MM.1S (cell line): Measurements from ENCODE around the gene DNAJC3.
"Not testable (repeated sequence)": the region's sequence is repeated elsewhere in the genome, so short reads cannot be mapped to it uniquely, and the experiment has no call there.

Source experiments
- DNase-seq: peaks from one replicate; pipeline ENCODE4 v3.0.0-alpha.2; 2015
- H2AFZ ChIP-seq: fragments of 300-600 bp; sonication (generic); 2 replicates; pipeline ENCODE4 v1.6.0; 2016; ENCODE audit warnings: antibody characterized with exemption, low read length
- H3F3A ChIP-seq: fragments of 300-600 bp; sonication (generic); 2 replicates; pipeline ENCODE4 v1.6.1; 2016; ENCODE audit warnings: mild to moderate bottlenecking, antibody characterized with exemption, low read length, moderate library complexity, mixed read lengths; ENCODE audit not compliant: insufficient read depth
- H3K27ac ChIP-seq: fragments of 300-600 bp; sonication (generic); 2 replicates; pipeline ENCODE4 v1.5.1; 2016; ENCODE audit warnings: mild to moderate bottlenecking, low read length
- H3K27me3 ChIP-seq: fragments of 300-600 bp; sonication (generic); replicated peaks from 2 replicates; pipeline ENCODE4 v1.6.0; 2016; ENCODE audit warnings: low read length; ENCODE audit not compliant: insufficient read depth
- H3K36me3 ChIP-seq: fragments of 300-600 bp; sonication (generic); replicated peaks from 2 replicates; pipeline ENCODE4 v1.6.1; 2016; ENCODE audit warnings: mild to moderate bottlenecking, low read length, mixed read lengths; ENCODE audit not compliant: insufficient read depth
- H3K4me1 ChIP-seq: fragments of 300-600 bp; sonication (generic); 2 replicates; pipeline ENCODE4 v1.6.1; 2016; ENCODE audit warnings: low read length, mixed read lengths
- H3K4me2 ChIP-seq: fragments of 300-600 bp; sonication (generic); 2 replicates; pipeline ENCODE4 v1.6.0; 2016; ENCODE audit warnings: low read depth, low read length
- H3K4me3 ChIP-seq: fragments of 300-600 bp; sonication (generic); 2 replicates; pipeline ENCODE4 v1.5.1; 2016; ENCODE audit warnings: low read length, mixed read lengths
- H3K79me2 ChIP-seq: fragments of 300-600 bp; sonication (generic); 2 replicates; pipeline ENCODE4 v1.6.1; 2016; ENCODE audit warnings: mixed run types, low read length, mixed read lengths
- H3K9ac ChIP-seq: fragments of 300-600 bp; sonication (generic); 2 replicates; pipeline ENCODE4 v1.6.1; 2016; ENCODE audit warnings: low read length, mixed read lengths
- H3K9me2 ChIP-seq: fragments of 300-600 bp; sonication (generic); replicated peaks from 2 replicates; pipeline ENCODE4 v1.6.1; 2016; ENCODE audit warnings: mild to moderate bottlenecking, low read length, mixed read lengths; ENCODE audit not compliant: insufficient read depth
- H3K9me3 ChIP-seq: fragments of 300-600 bp; sonication (generic); replicated peaks from 2 replicates; pipeline ENCODE4 v1.6.1; 2016; ENCODE audit warnings: mild to moderate bottlenecking, low read length, mixed read lengths; ENCODE audit not compliant: insufficient read depth
- H4K20me1 ChIP-seq: fragments of 300-600 bp; sonication (generic); 2 replicates; pipeline ENCODE4 v1.6.1; 2016; ENCODE audit warnings: mild to moderate bottlenecking, low read length, moderate library complexity, mixed read lengths; ENCODE audit not compliant: insufficient read depth
- CTCF ChIP-seq: fragments of 300-600 bp; sonication (generic); IDR thresholded peaks from 2 replicates; pipeline ENCODE4 v1.5.1; 2016; ENCODE audit warnings: antibody characterized with exemption, low read length, mixed read lengths
- EZH2 ChIP-seq: fragments of 300-600 bp; sonication (generic); optimal IDR thresholded peaks from 2 replicates; pipeline ENCODE3; 2017; ENCODE audit warnings: low read depth, mild to moderate bottlenecking, antibody characterized with exemption, low read length, mixed read lengths
- EZH2phosphoT487 ChIP-seq: fragments of 300-600 bp; sonication (generic); IDR thresholded peaks from 2 replicates; pipeline ENCODE4 v1.6.1; 2018; ENCODE audit warnings: antibody characterized with exemption, low read length

DNAJC3 gene

GRCh38 chr13:95787356-95788099, 110.6 kb downstream of the DNAJC3 start:
- H3K9me2 ChIP-seq, result no peaks in the 10 kb centered on the region
- H3K27me3 ChIP-seq, result no peaks in the 10 kb centered on the region
- peaks cover 9% of the 10 kb centered on the region for H3K4me1 ChIP-seq
- H2AFZ ChIP-seq, result no peak overlapping the region
- H3K27ac ChIP-seq, result no peak overlapping the region
- H3K79me2 ChIP-seq, result no peaks in the 10 kb centered on the region
- no peaks in the 10 kb centered on the region for H3K9me3 ChIP-seq
- no peak for DNase-seq
- H3K4me3 ChIP-seq, result no peak overlapping the region
- TF ChIP-seq EZH2phosphoT487 (no peak), CTCF (no peak)
- no peaks in the 10 kb centered on the region for H4K20me1 ChIP-seq
- H3K36me3 ChIP-seq, result peaks cover 11% of the 10 kb centered on the region
- no peak overlapping the region for H3K4me2 ChIP-seq
- peaks cover 3% of the 10 kb centered on the region; the same call in 1 of the 2 replicates for H3F3A ChIP-seq
- H3K9ac ChIP-seq, result no peak overlapping the region

- Histone ChIP-seq H3K4me2 (no peak overlapping the region), H3K4me1 (peaks cover 14% of the 10 kb centered on the region), H3K36me3 (peaks cover 11% of the 10 kb centered on the region), H3K27me3 (no peaks in the 10 kb centered on the region), H3K9me2 (no peaks in the 10 kb centered on the region), H3K27ac (no peak overlapping the region), H3K9ac (no peak overlapping the region), H2AFZ (no peak overlapping the region), H3K4me3 (no peak overlapping the region), H3K9me3 (no peaks in the 10 kb centered on the region), H3K79me2 (no peaks in the 10 kb centered on the region), H4K20me1 (no peaks in the 10 kb centered on the region), H3F3A (peaks cover 8% of the 10 kb centered on the region)
- TF ChIP-seq CTCF, result no peak
- no peak for TF ChIP-seq EZH2phosphoT487
- no peak for TF ChIP-seq EZH2
- DNase-seq, result no peak
Measured at GRCh38 chr13:95788100-95788463, 111.1 kb downstream of the DNAJC3 start.

GRCh38 chr13:95789315-95789714, 112.4 kb downstream of the DNAJC3 start:
- not testable (repeated sequence) for H4K20me1 ChIP-seq, H3K27ac ChIP-seq, DNase-seq, H3K4me3 ChIP-seq, H3K9me3 ChIP-seq, H3K9ac ChIP-seq, H3F3A ChIP-seq, H3K9me2 ChIP-seq, H2AFZ ChIP-seq, H3K4me2 ChIP-seq, H3K27me3 ChIP-seq, H3K79me2 ChIP-seq
- peaks cover 16% of the 10 kb centered on the region for H3K4me1 ChIP-seq
- H3K36me3 ChIP-seq, result peaks cover 11% of the 10 kb centered on the region

GRCh38 chr13:95791084-95791722, 114.3 kb downstream of the DNAJC3 start:
- Histone ChIP-seq H3K4me2 (no peak overlapping the region), H3K9me3 (no peaks in the 10 kb centered on the region), H3K9ac (no peak overlapping the region), H3K36me3 (peaks cover 11% of the 10 kb centered on the region), H3K4me1 (peaks cover 16% of the 10 kb centered on the region), H4K20me1 (no peaks in the 10 kb centered on the region), H3K79me2 (no peaks in the 10 kb centered on the region), H3F3A (peaks cover 9% of the 10 kb centered on the region), H2AFZ (no peak overlapping the region), H3K27ac (no peak overlapping the region), H3K4me3 (no peak overlapping the region), H3K27me3 (no peaks in the 10 kb centered on the region), H3K9me2 (no peaks in the 10 kb centered on the region)
- TF ChIP-seq CTCF, result no peak
- TF ChIP-seq EZH2phosphoT487, result no peak
- no peak for TF ChIP-seq EZH2
- DNase-seq, result no peak
